SK-N-MC (cell line): ENCODE data around the gene IRF4.
"Not testable (repeated sequence)": the region's sequence is repeated elsewhere in the genome, so short reads cannot be mapped to it uniquely, and the experiment has no call there.

ENCODE experiments used
- EZH2 ChIP-seq: fragments of 200-600 bp; sonication (generic); IDR thresholded peaks from one replicate; pipeline ENCODE4 v1.6.1; 2017; ENCODE audit warnings: antibody characterized with exemption
- POLR2AphosphoS5 ChIP-seq: IDR thresholded peaks from 2 replicates; pipeline ENCODE4 v1.6.1; 2012; ENCODE audit warnings: mild to moderate bottlenecking, low read depth, low read length, borderline replicate concordance

DNA sequence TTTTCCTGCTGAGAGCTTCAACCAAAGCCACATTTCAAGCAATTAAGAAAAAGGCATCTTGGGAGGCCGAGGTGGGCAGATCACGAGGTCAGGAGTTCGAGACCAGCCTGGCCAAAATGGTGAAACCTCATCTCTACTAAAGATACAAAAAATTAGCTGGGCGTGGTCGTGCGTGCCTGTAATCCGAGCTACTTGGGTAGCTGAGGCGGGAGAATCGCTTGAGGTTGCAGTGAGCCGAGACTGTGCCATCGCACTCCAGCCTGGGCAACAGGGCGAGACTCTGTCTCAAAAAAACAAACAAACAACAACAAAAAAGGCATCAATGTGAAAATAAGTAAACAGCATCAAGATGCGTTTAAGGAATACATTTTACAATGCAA is 13.9 kb upstream of the IRF4 start:
- not testable (repeated sequence) for TF ChIP-seq EZH2, POLR2AphosphoS5
